ENCODE data around the gene ENHO. TPM values are rescaled to one million over a fixed set of nuclear protein-coding genes. Genes with fewer than 3 reads are reported as not detected.

Gene ENHO
- total and polyA plus RNA-seq, 12 donors = 0.32 to 1.2 (median 0.46) TPM; not detected in 4

DNA sequence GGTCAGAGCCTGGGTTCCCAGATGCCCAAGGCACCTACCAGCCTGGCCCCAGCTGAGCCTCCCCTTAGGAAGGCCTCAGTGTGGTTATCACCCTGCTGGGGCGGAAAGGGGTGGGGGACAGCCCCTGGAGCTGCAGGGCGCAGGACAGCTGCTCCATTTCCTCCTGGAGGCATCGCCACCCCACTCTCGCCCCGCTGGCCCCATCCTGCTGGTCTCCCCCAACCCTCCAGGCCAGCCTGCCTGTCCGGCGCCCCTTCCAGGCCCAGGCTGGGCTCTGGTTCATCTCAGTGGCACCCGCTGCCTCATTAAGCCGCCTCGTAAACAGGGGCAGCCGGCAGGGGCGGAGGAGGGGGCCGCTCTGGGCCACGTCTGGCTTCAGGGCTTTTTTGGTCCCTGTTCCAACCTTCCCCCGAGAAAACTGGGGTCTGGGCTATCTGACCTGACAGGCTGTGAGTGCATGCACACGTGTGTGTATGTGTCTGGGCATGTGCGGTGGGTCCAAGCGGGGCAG is 30.8 kb upstream of the ENHO start:
- Histone ChIP-seq H3K9me3 (no peaks in the 10 kb centered on the region), H3K27ac (no peak overlapping the region), H3K4me3 (no peak overlapping the region), H3K27me3 (no peaks in the 10 kb centered on the region), H3K4me1 (peaks cover 0 to under 1% (median 0%) of the 10 kb centered on the region in 9 donors), H3K36me3 (no peaks in the 10 kb centered on the region)
- ATAC-seq = no peak
- 85 to 86% methylated on average over 18 of the region's 18 CpGs for WGBS, 2 donors
- DNase-seq = no peak
- intact Hi-C loops (cut with DNase I) = no loop called here
- no peak for TF ChIP-seq CTCF (IDR thresholded peaks at IDR 0.05)

GRCh38 chr9:34552986-34553385 is 30.2 kb upstream of the ENHO start:
- Histone ChIP-seq H3K4me3 (no peak overlapping the region), H3K27ac (no peak overlapping the region), H3K4me1 (peaks cover 0 to 2% (median 0%) of the 10 kb centered on the region in 9 donors), H3K36me3 (no peaks in the 10 kb centered on the region), H3K27me3 (no peaks in the 10 kb centered on the region), H3K9me3 (no peaks in the 10 kb centered on the region)
- 96 to 100% methylated on average over 2 of the region's 2 CpGs for WGBS, 2 donors
- no peak for DNase-seq
- no peak for TF ChIP-seq CTCF (IDR thresholded peaks at IDR 0.05)
- no peak for ATAC-seq
- intact Hi-C loops (cut with DNase I) = no loop called here

DNA sequence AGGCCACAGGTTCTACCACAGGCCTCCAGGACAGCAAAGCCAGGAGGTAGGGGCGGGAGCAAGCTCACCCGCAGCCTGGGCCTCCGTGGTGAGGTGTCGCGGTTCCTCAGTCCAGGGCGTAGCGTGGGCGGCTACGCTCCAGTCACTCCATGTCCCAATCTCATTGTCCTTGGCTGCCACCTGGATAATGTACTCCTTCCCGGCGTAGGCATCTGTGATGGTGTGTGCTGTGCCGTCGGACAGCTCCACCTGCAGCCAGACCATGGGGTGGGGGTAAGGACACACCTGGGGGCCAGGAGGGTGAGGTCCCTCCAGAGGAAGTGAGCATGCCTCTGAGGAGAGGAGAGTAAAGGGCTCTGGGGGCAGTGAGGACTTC is 29.8 kb upstream of the ENHO start:
- no peak for TF ChIP-seq CTCF (IDR thresholded peaks at IDR 0.05)
- no peak overlapping the region for H3K4me3 ChIP-seq
- no peak overlapping the region for H3K27ac ChIP-seq
- intact Hi-C loops (cut with DNase I) = no loop called here
- no peaks in the 10 kb centered on the region for H3K36me3 ChIP-seq
- H3K4me1 ChIP-seq = peaks cover 0 to 6% (median 0%) of the 10 kb centered on the region in 9 donors
- no peaks in the 10 kb centered on the region for H3K9me3 ChIP-seq
- no peak for ATAC-seq
- DNase-seq = no peak
- WGBS, 2 donors = 92 to 95% methylated on average over 13 of the region's 13 CpGs
- peaks cover 0 to 4% (median 0%) of the 10 kb centered on the region in 7 donors for H3K27me3 ChIP-seq

DNA sequence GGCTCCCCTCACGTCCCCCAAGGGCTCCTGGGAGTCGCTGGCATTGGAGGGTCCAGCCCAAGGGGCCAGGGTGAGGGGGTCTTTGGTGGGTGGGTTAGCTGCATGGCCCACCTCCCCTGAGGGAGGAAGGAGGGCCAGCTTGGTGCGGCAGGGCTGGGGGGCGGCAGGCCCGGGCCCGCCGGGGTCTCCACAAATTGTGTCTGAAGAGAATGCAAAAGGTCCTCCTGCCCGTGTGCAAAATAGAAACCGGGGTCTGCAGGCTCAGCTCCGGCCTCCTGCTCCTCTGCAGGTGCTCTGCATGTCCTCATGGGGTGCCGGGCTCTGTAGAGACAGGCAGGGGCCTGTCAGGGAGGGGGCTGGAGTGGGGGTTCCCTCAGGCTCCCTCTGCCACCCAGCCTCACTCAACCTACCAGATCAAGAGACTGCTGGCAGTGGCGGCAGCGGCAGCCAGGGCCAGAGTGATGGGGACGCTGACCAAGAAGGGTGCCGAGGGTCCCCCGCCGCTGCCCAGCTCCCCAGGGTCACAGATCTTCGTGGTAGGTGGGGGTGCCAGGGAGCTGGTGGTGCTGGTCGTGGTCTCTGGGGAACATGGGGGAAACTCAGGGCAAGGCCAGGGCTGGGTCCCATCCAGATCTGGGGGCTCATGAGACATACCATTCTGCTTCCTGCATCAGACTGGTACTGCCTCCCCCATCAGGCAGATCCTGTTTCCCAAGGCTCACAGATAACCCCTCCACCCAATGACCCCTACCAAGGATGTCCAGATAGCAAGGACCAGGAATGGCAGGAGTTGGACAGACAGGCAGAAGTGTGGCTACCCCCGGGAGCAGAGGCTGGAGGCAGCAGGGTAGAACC is 29.2 kb upstream of the ENHO start:
- intact Hi-C loops (cut with DNase I) = no loop called here
- ATAC-seq = no peak

More for the DNA sequence above, 29.2 kb upstream of the ENHO start:
- Histone ChIP-seq H3K36me3 (no peaks in the 10 kb centered on the region), H3K4me3 (no peak overlapping the region), H3K27me3 (peaks cover 0 to 9% (median 0%) of the 10 kb centered on the region in 7 donors), H3K9me3 (no peaks in the 10 kb centered on the region), H3K27ac (no peak overlapping the region), H3K4me1 (peaks cover 0 to 6% (median 0%) of the 10 kb centered on the region in 9 donors)
- WGBS, 2 donors = 92% methylated on average over 20 of the region's 20 CpGs
- TF ChIP-seq CTCF (IDR thresholded peaks at IDR 0.05) = no peak
- no peak for DNase-seq
